Keratinocyte (primary cell): Measurements from ENCODE around the gene ZNF438.
"Not testable (repeated sequence)": the region's sequence is repeated elsewhere in the genome, so short reads cannot be mapped to it uniquely, and the experiment has no call there.

Source experiments
- EZH2 ChIP-seq: IDR thresholded peaks from one replicate; pipeline ENCODE4 v1.6.1; 2012; ENCODE audit warnings: inconsistent platforms, mild to moderate bottlenecking, low read length, moderate library complexity
- TF ChIP-seq, protein P1 (sequence below), 3 experiments: IDR thresholded peaks in 1 of 3; conservative IDR thresholded peaks in 1 of 3; optimal IDR thresholded peaks in 1 of 3; 2 replicates in 2 of 3; 3 replicates in 1 of 3; pipeline versions ENCODE3 to v1.5.1; 2011; ENCODE audit warnings: low read length in 3 of 3, mild to moderate bottlenecking in 3 of 3, moderate library complexity in 2 of 3, control low read depth in 1 of 3, inconsistent platforms in 1 of 3; ENCODE audit not compliant: insufficient read depth in 2 of 3; ENCODE audit errors: extremely low read depth in 1 of 3

DNA sequence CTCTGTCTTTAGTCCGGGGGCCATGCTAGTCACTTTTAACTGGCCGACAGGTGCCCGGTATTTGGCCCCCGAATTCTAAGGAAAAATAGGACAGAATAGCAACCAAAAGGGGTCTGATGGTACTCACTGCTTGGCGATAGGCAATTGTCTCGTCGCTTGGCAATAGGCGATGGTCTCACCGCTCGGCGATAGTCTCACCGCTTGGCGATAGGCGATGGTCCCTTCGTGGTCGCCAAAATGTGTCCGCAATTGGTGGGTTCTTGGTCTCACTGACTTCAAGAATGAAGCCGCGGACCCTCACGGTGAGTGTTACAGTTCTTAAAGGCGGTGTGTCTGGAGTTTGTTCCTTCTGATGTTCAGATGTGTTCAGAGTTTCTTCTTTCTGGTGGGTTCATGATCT, 130.2 kb downstream of the ZNF438 start:
- TF ChIP-seq, protein P1, sequence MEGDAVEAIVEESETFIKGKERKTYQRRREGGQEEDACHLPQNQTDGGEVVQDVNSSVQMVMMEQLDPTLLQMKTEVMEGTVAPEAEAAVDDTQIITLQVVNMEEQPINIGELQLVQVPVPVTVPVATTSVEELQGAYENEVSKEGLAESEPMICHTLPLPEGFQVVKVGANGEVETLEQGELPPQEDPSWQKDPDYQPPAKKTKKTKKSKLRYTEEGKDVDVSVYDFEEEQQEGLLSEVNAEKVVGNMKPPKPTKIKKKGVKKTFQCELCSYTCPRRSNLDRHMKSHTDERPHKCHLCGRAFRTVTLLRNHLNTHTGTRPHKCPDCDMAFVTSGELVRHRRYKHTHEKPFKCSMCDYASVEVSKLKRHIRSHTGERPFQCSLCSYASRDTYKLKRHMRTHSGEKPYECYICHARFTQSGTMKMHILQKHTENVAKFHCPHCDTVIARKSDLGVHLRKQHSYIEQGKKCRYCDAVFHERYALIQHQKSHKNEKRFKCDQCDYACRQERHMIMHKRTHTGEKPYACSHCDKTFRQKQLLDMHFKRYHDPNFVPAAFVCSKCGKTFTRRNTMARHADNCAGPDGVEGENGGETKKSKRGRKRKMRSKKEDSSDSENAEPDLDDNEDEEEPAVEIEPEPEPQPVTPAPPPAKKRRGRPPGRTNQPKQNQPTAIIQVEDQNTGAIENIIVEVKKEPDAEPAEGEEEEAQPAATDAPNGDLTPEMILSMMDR (optimal IDR thresholded peaks at IDR 0.05 in 1 of 3, IDR thresholded peaks at IDR 0.05 in 1 of 3, conservative IDR thresholded peaks at IDR 0.05 in 1 of 3; ENCODE audit: extremely low read depth in 1 of 3, insufficient read depth in 2 of 3, low read length in 3 of 3) = not testable (repeated sequence)
- TF ChIP-seq EZH2 = not testable (repeated sequence)
